ENCODE measurements around the gene ETS1.

The ETS1 gene, protein sequence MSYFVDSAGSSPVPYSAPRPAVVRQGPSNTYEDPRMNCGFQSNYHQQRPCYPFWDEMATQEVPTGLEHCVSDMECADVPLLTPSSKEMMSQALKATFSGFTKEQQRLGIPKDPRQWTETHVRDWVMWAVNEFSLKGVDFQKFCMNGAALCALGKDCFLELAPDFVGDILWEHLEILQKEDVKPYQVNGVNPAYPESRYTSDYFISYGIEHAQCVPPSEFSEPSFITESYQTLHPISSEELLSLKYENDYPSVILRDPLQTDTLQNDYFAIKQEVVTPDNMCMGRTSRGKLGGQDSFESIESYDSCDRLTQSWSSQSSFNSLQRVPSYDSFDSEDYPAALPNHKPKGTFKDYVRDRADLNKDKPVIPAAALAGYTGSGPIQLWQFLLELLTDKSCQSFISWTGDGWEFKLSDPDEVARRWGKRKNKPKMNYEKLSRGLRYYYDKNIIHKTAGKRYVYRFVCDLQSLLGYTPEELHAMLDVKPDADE

GRCh38 chr11:128587415-128587814 is at the start of gene ETS1:
ETS1 (minus strand) TSS chr11:128587558; CDS start chr11:128573130, 14,428 bp downstream.
- Histone ChIP-seq H3K4me1 (ENCODE audit: control insufficient read depth, insufficient read depth, low read length) (peaks cover 3% of the 10 kb centered on the region; the same call in 1 of the 2 replicates), H3K27me3 (ENCODE audit: control insufficient read depth, insufficient read depth, low read length) (no peaks in the 10 kb centered on the region), H3K9me3 (ENCODE audit: control insufficient read depth, insufficient read depth, low read length) (no peaks in the 10 kb centered on the region), H3K27ac (ENCODE audit: low read length) (no peak within 1 kb of the TSS), H3K4me3 (ENCODE audit: low read length) (peak within 1 kb of the TSS; percentile 40; the same call in 1 of the 2 replicates), H3K36me3 (ENCODE audit: control insufficient read depth, insufficient read depth, low read length) (no peaks in the 10 kb centered on the region)
- DNase-seq (ENCODE audit: low read depth, low spot score) = no peak
- WGBS (ENCODE audit: insufficient coverage, insufficient read length) = no CpG with 5 or more reads among the region's 4 CpGs

DNA sequence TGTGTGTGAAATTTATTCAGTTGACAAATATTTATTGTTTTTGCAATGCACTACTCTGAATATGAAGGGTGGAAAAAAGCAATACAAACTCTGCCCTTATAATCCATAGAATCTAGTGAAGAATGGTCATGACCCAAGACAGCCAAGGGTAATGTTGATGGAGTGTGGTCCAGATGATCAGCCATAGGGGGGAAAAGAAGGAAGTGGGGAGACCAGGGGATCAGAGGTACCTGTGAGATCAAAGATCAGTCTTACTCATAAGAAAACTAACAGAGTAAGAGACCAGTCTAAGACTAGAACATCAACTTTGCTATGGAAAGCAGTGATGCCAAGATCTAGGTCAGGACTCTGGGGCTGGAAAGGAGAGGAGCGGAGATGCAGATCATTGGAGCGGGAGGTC is 47.0 kb upstream of the ETS1 start:
- DNase-seq (ENCODE audit: low read depth, low spot score) = no peak
- H3K4me3 ChIP-seq (ENCODE audit: low read length) = no peak overlapping the region
- no peak overlapping the region for H3K27ac ChIP-seq (ENCODE audit: low read length)
- H3K9me3 ChIP-seq (ENCODE audit: control insufficient read depth, insufficient read depth, low read length) = no peaks in the 10 kb centered on the region
- WGBS (ENCODE audit: insufficient coverage, insufficient read length) = no CpG with 5 or more reads among the region's 2 CpGs
- no peaks in the 10 kb centered on the region for H3K4me1 ChIP-seq (ENCODE audit: control insufficient read depth, insufficient read depth, low read length)
- no peaks in the 10 kb centered on the region for H3K27me3 ChIP-seq (ENCODE audit: control insufficient read depth, insufficient read depth, low read length)
- H3K36me3 ChIP-seq (ENCODE audit: control insufficient read depth, insufficient read depth, low read length) = no peaks in the 10 kb centered on the region

GRCh38 chr11:128633384-128633965 is 46.1 kb upstream of the ETS1 start:
- Histone ChIP-seq H3K4me1 (ENCODE audit: control insufficient read depth, insufficient read depth, low read length) (no peaks in the 10 kb centered on the region), H3K27ac (ENCODE audit: low read length) (no peak overlapping the region)
- no CpG with 5 or more reads among the region's 8 CpGs for WGBS (ENCODE audit: insufficient coverage, insufficient read length)

DNA sequence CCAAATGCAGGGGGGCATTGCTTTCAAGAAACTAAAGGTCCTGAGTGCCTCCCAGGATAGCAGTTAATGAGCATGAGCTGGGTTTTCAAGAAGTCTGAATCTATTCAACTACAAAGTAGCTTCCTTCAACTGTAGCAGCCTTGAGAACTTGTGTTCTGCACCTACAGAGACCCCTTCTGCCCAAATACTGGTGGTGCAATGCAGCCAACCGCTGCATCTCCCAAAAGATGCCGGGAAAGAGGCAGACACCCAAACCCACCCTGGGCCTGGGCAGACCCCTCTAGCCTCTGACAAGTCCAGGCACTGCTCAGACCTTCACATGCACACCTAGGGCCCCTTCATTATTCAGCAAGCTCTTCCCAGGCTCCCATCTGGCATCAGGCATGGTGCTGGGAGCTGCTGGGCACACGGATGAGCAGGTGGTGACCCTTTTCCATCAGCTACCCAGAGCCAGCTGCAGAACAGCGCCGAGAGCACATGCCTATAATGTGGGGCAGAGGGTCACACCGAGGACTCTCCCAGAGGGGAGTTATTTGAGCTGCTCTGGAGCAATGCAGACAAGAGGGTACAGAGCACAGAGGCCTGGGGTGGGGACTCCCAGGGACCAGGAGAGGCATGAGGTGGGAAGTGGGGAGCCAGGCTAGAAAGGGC is 44.9 kb upstream of the ETS1 start:
- H3K27ac ChIP-seq (ENCODE audit: low read length) = no peak overlapping the region

More at GRCh38 chr11:128633384-128633965, 46.1 kb upstream of the ETS1 start:
- Histone ChIP-seq H3K27me3 (ENCODE audit: control insufficient read depth, insufficient read depth, low read length) (no peaks in the 10 kb centered on the region), H3K9me3 (ENCODE audit: control insufficient read depth, insufficient read depth, low read length) (no peaks in the 10 kb centered on the region), H3K4me3 (ENCODE audit: low read length) (no peak overlapping the region), H3K36me3 (ENCODE audit: control insufficient read depth, insufficient read depth, low read length) (no peaks in the 10 kb centered on the region)
- no peak for DNase-seq (ENCODE audit: low read depth, low spot score)

GRCh38 chr11:128630367-128631230 is 43.2 kb upstream of the ETS1 start:
- no peaks in the 10 kb centered on the region for H3K4me1 ChIP-seq (ENCODE audit: control insufficient read depth, insufficient read depth, low read length)
- no peaks in the 10 kb centered on the region for H3K36me3 ChIP-seq (ENCODE audit: control insufficient read depth, insufficient read depth, low read length)
- no peaks in the 10 kb centered on the region for H3K27me3 ChIP-seq (ENCODE audit: control insufficient read depth, insufficient read depth, low read length)
- H3K4me3 ChIP-seq (ENCODE audit: low read length) = no peak overlapping the region
- no peaks in the 10 kb centered on the region for H3K9me3 ChIP-seq (ENCODE audit: control insufficient read depth, insufficient read depth, low read length)
- peak; percentile 84 for DNase-seq (ENCODE audit: low read depth, low spot score)
- WGBS (ENCODE audit: insufficient coverage, insufficient read length) = no CpG with 5 or more reads among the region's 12 CpGs
- no peak overlapping the region for H3K27ac ChIP-seq (ENCODE audit: low read length)

More for the DNA sequence above, 44.9 kb upstream of the ETS1 start:
- no peaks in the 10 kb centered on the region for H3K9me3 ChIP-seq (ENCODE audit: control insufficient read depth, insufficient read depth, low read length)
- H3K4me1 ChIP-seq (ENCODE audit: control insufficient read depth, insufficient read depth, low read length) = no peaks in the 10 kb centered on the region
- no CpG with 5 or more reads among the region's 6 CpGs for WGBS (ENCODE audit: insufficient coverage, insufficient read length)
- H3K27me3 ChIP-seq (ENCODE audit: control insufficient read depth, insufficient read depth, low read length) = no peaks in the 10 kb centered on the region
- no peak overlapping the region for H3K4me3 ChIP-seq (ENCODE audit: low read length)
- DNase-seq (ENCODE audit: low read depth, low spot score) = no peak
- no peaks in the 10 kb centered on the region for H3K36me3 ChIP-seq (ENCODE audit: control insufficient read depth, insufficient read depth, low read length)

GRCh38 chr11:128629516-128630106 is 42.3 kb upstream of the ETS1 start:
- DNase-seq (ENCODE audit: low read depth, low spot score) = no peak
- H3K27me3 ChIP-seq (ENCODE audit: control insufficient read depth, insufficient read depth, low read length) = no peaks in the 10 kb centered on the region
- H3K9me3 ChIP-seq (ENCODE audit: control insufficient read depth, insufficient read depth, low read length) = no peaks in the 10 kb centered on the region
- no peak overlapping the region for H3K4me3 ChIP-seq (ENCODE audit: low read length)
- H3K27ac ChIP-seq (ENCODE audit: low read length) = no peak overlapping the region
- WGBS (ENCODE audit: insufficient coverage, insufficient read length) = no CpG with 5 or more reads among the region's 6 CpGs
- no peaks in the 10 kb centered on the region for H3K4me1 ChIP-seq (ENCODE audit: control insufficient read depth, insufficient read depth, low read length)
- no peaks in the 10 kb centered on the region for H3K36me3 ChIP-seq (ENCODE audit: control insufficient read depth, insufficient read depth, low read length)

GRCh38 chr11:128628686-128629085 is 41.3 kb upstream of the ETS1 start:
- DNase-seq (ENCODE audit: low read depth, low spot score) = no peak
- H3K27me3 ChIP-seq (ENCODE audit: control insufficient read depth, insufficient read depth, low read length) = no peaks in the 10 kb centered on the region
- no CpG with 5 or more reads among the region's 7 CpGs for WGBS (ENCODE audit: insufficient coverage, insufficient read length)
- H3K4me1 ChIP-seq (ENCODE audit: control insufficient read depth, insufficient read depth, low read length) = no peaks in the 10 kb centered on the region
- no peak overlapping the region for H3K4me3 ChIP-seq (ENCODE audit: low read length)
- no peaks in the 10 kb centered on the region for H3K36me3 ChIP-seq (ENCODE audit: control insufficient read depth, insufficient read depth, low read length)
- no peak overlapping the region for H3K27ac ChIP-seq (ENCODE audit: low read length)
- H3K9me3 ChIP-seq (ENCODE audit: control insufficient read depth, insufficient read depth, low read length) = no peaks in the 10 kb centered on the region

GRCh38 chr11:128628325-128628673 is 40.9 kb upstream of the ETS1 start:
- H3K27ac ChIP-seq (ENCODE audit: low read length) = no peak overlapping the region
- no peaks in the 10 kb centered on the region for H3K36me3 ChIP-seq (ENCODE audit: control insufficient read depth, insufficient read depth, low read length)
- no peaks in the 10 kb centered on the region for H3K9me3 ChIP-seq (ENCODE audit: control insufficient read depth, insufficient read depth, low read length)
- DNase-seq (ENCODE audit: low read depth, low spot score) = no peak
- H3K27me3 ChIP-seq (ENCODE audit: control insufficient read depth, insufficient read depth, low read length) = no peaks in the 10 kb centered on the region
- WGBS (ENCODE audit: insufficient coverage, insufficient read length) = no CpG with 5 or more reads among the region's 5 CpGs
- H3K4me1 ChIP-seq (ENCODE audit: control insufficient read depth, insufficient read depth, low read length) = no peaks in the 10 kb centered on the region
- H3K4me3 ChIP-seq (ENCODE audit: low read length) = no peak overlapping the region

GRCh38 chr11:128627666-128628324 is 40.4 kb upstream of the ETS1 start:
- H3K36me3 ChIP-seq (ENCODE audit: control insufficient read depth, insufficient read depth, low read length) = no peaks in the 10 kb centered on the region
- H3K27me3 ChIP-seq (ENCODE audit: control insufficient read depth, insufficient read depth, low read length) = no peaks in the 10 kb centered on the region
- H3K4me1 ChIP-seq (ENCODE audit: control insufficient read depth, insufficient read depth, low read length) = no peaks in the 10 kb centered on the region
- no peak overlapping the region for H3K4me3 ChIP-seq (ENCODE audit: low read length)
- no peak overlapping the region for H3K27ac ChIP-seq (ENCODE audit: low read length)
- no peaks in the 10 kb centered on the region for H3K9me3 ChIP-seq (ENCODE audit: control insufficient read depth, insufficient read depth, low read length)
- no peak for DNase-seq (ENCODE audit: low read depth, low spot score)
- no CpG with 5 or more reads among the region's 7 CpGs for WGBS (ENCODE audit: insufficient coverage, insufficient read length)

All from iPS DF 6.9 (cell line).